ENCODE measurements around the gene PCDHB14.
"Not testable (repeated sequence)": the region's sequence is repeated elsewhere in the genome, so short reads cannot be mapped to it uniquely, and the experiment has no call there.

PCDHB14 gene

GRCh38 chr5:141192110-141192725, 30.9 kb upstream of the PCDHB14 start, which contains the start of gene PCDHB10:
TSS of gene PCDHB10 (plus strand) at chr5:141192353. CDS start at chr5:141192553, 200 bp downstream.
- FAIRE-seq = no peak
- DNase-seq (ENCODE audit: insufficient read length, low spot score) = no peak
- TF ChIP-seq POU2F2 (IDR thresholded peaks at IDR 0.05; ENCODE audit: low read depth, low read length) (no peak), SPI1 (IDR thresholded peaks at IDR 0.05; ENCODE audit: low read depth, low read length) (no peak), TAF1 (IDR thresholded peaks at IDR 0.05; ENCODE audit: low read depth, low read length) (no peak), POLR2A (IDR thresholded peaks at IDR 0.05; ENCODE audit: low read depth, low read length) (no peak), POLR2AphosphoS5 (IDR thresholded peaks at IDR 0.05; ENCODE audit: low read depth, low read length) (no peak)

GRCh38 chr5:141194332-141194731, 28.8 kb upstream of the PCDHB14 start:
- DNase-seq (ENCODE audit: insufficient read length, low spot score); FAIRE-seq: not testable (repeated sequence)

- TF ChIP-seq PAX5 (IDR thresholded peaks at IDR 0.05; ENCODE audit: insufficient read depth, low read length, severe bottlenecking) = no peak
- TF ChIP-seq POU2F2 (IDR thresholded peaks at IDR 0.05; ENCODE audit: low read depth, low read length) = no peak
- no peak for TF ChIP-seq SPI1 (IDR thresholded peaks at IDR 0.05; ENCODE audit: low read depth, low read length)
- TF ChIP-seq TAF1 (IDR thresholded peaks at IDR 0.05; ENCODE audit: low read depth, low read length) = no peak
- TF ChIP-seq POLR2AphosphoS5 (IDR thresholded peaks at IDR 0.05; ENCODE audit: low read depth, low read length) = no peak
- no peak for TF ChIP-seq POLR2A (IDR thresholded peaks at IDR 0.05; ENCODE audit: low read depth, low read length)
- FAIRE-seq (no peak), DNase-seq (ENCODE audit: insufficient read length, low spot score) (no peak)
These were observed 26.8 kb upstream of the PCDHB14 start for GRCh38 chr5:141196363-141196762.

- FAIRE-seq (no peak), DNase-seq (ENCODE audit: insufficient read length, low spot score) (no peak)
- TF ChIP-seq POLR2AphosphoS5 (IDR thresholded peaks at IDR 0.05; ENCODE audit: low read depth, low read length) (no peak), TAF1 (IDR thresholded peaks at IDR 0.05; ENCODE audit: low read depth, low read length) (no peak), POU2F2 (IDR thresholded peaks at IDR 0.05; ENCODE audit: low read depth, low read length) (no peak), SPI1 (IDR thresholded peaks at IDR 0.05; ENCODE audit: low read depth, low read length) (no peak), PAX5 (IDR thresholded peaks at IDR 0.05; ENCODE audit: insufficient read depth, low read length, severe bottlenecking) (no peak), POLR2A (IDR thresholded peaks at IDR 0.05; ENCODE audit: low read depth, low read length) (no peak)
These were observed 23.5 kb upstream of the PCDHB14 start, which contains the start of gene PCDHB11 for GRCh38 chr5:141199359-141200235. TSS of gene PCDHB11 (plus strand) at chr5:141199627. CDS start at chr5:141199775, 148 bp downstream.

- DNase-seq (ENCODE audit: insufficient read length, low spot score); FAIRE-seq: not testable (repeated sequence)
These were observed 22.0 kb upstream of the PCDHB14 start for GRCh38 chr5:141201126-141201525.

GRCh38 chr5:141201646-141202045, 21.5 kb upstream of the PCDHB14 start:
- not testable (repeated sequence) for FAIRE-seq; DNase-seq (ENCODE audit: insufficient read length, low spot score)

GRCh38 chr5:141208478-141208877, 14.7 kb upstream of the PCDHB14 start, which contains the start of gene PCDHB12:
TSS of gene PCDHB12 (plus strand) at chr5:141208719. CDS start at chr5:141208908, 189 bp downstream.
- TF ChIP-seq POU2F2 (IDR thresholded peaks at IDR 0.05; ENCODE audit: low read depth, low read length) = no peak
- TF ChIP-seq PAX5 (IDR thresholded peaks at IDR 0.05; ENCODE audit: insufficient read depth, low read length, severe bottlenecking) = no peak
- no peak for TF ChIP-seq POLR2A (IDR thresholded peaks at IDR 0.05; ENCODE audit: low read depth, low read length)
- TF ChIP-seq TAF1 (IDR thresholded peaks at IDR 0.05; ENCODE audit: low read depth, low read length) = no peak
- TF ChIP-seq SPI1 (IDR thresholded peaks at IDR 0.05; ENCODE audit: low read depth, low read length) = no peak
- TF ChIP-seq POLR2AphosphoS5 (IDR thresholded peaks at IDR 0.05; ENCODE audit: low read depth, low read length) = no peak
- DNase-seq (ENCODE audit: insufficient read length, low spot score) (no peak), FAIRE-seq (no peak)

GRCh38 chr5:141210281-141210680, 12.9 kb upstream of the PCDHB14 start:
- DNase-seq (ENCODE audit: insufficient read length, low spot score); FAIRE-seq: not testable (repeated sequence)

- FAIRE-seq; DNase-seq (ENCODE audit: insufficient read length, low spot score): not testable (repeated sequence)
These were observed 12.3 kb upstream of the PCDHB14 start for GRCh38 chr5:141210849-141211248.

GRCh38 chr5:141213656-141214339, 9.3 kb upstream of the PCDHB14 start, which contains the start of gene PCDHB13:
TSS of gene PCDHB13 (plus strand) at chr5:141213919. CDS start at chr5:141214124, 205 bp downstream.
- not testable (repeated sequence) for DNase-seq (ENCODE audit: insufficient read length, low spot score); FAIRE-seq

GRCh38 chr5:141214583-141214982, 8.6 kb upstream of the PCDHB14 start:
- DNase-seq (ENCODE audit: insufficient read length, low spot score) = not testable (repeated sequence)
- FAIRE-seq = peak; percentile 74

GRCh38 chr5:141215504-141215903, 7.6 kb upstream of the PCDHB14 start:
- not testable (repeated sequence) for FAIRE-seq

GRCh38 chr5:141216035-141216434, 7.1 kb upstream of the PCDHB14 start:
- DNase-seq (ENCODE audit: insufficient read length, low spot score); FAIRE-seq: not testable (repeated sequence)

More at GRCh38 chr5:141215504-141215903, 7.6 kb upstream of the PCDHB14 start:
- DNase-seq (ENCODE audit: insufficient read length, low spot score) = not testable (repeated sequence)

- FAIRE-seq; DNase-seq (ENCODE audit: insufficient read length, low spot score): not testable (repeated sequence)
These were observed 1.7 kb downstream of the PCDHB14 start for GRCh38 chr5:141224844-141225243.

GRCh38 chr5:141225421-141225820, 2.3 kb downstream of the PCDHB14 start:
- DNase-seq (ENCODE audit: insufficient read length, low spot score); FAIRE-seq: not testable (repeated sequence)
